DND-41 (cell line): Measurements from ENCODE around the gene MRPL55.

Experiments used
- ATAC-seq: fragments of 200-7000 bp; cut with Tn5 transposase; 3 replicates; pipeline ENCODE4 v1.9.1; 2021; ENCODE audit warnings: low read depth; ENCODE audit not compliant: insufficient read depth
- DNase-seq: peaks from one replicate; pipeline ENCODE4 v3.0.0-alpha.2; 2020
- H2AFZ ChIP-seq: 2 replicates; pipeline ENCODE4 v1.6.0; 2012; ENCODE audit warnings: low read depth, low read length
- H3K27ac ChIP-seq: 2 replicates; pipeline ENCODE4 v1.5.1; 2012; ENCODE audit warnings: low read length, inconsistent platforms
- H3K27me3 ChIP-seq: fragments of 200-600 bp; sonication (generic); 2 replicates; pipeline ENCODE4 v1.6.0; 2012; ENCODE audit warnings: low read length, mild to moderate bottlenecking, inconsistent platforms; ENCODE audit not compliant: insufficient read depth, poor library complexity
- H3K36me3 ChIP-seq: 2 replicates; pipeline ENCODE4 v1.5.1; 2012; ENCODE audit warnings: low read length, inconsistent platforms; ENCODE audit not compliant: insufficient read depth
- H3K4me1 ChIP-seq: 2 replicates; pipeline ENCODE4 v1.5.1; 2012; ENCODE audit warnings: mild to moderate bottlenecking, low read length; ENCODE audit not compliant: insufficient read depth
- H3K4me2 ChIP-seq: 2 replicates; pipeline ENCODE4 v1.6.0; 2012; ENCODE audit warnings: mild to moderate bottlenecking, moderate library complexity, low read length, inconsistent platforms; ENCODE audit not compliant: insufficient read depth
- H3K4me3 ChIP-seq, 2 experiments: fragments of 200-600 bp in 1 of 2; shearing (Covaris generic) in 1 of 2; 2 replicates each; pipeline ENCODE4 v1.5.1; 2012 to 2016; ENCODE audit warnings: inconsistent platforms in 2 of 2, low read length in 2 of 2, mild to moderate bottlenecking in 2 of 2, low read depth in 1 of 2, moderate library complexity in 1 of 2
- H3K79me2 ChIP-seq: 2 replicates; pipeline ENCODE4 v1.6.0; 2012; ENCODE audit warnings: low read length, inconsistent platforms; ENCODE audit not compliant: insufficient read depth
- H3K9ac ChIP-seq: 2 replicates; pipeline ENCODE4 v1.6.0; 2012; ENCODE audit warnings: low read depth, mild to moderate bottlenecking, inconsistent platforms, low read length, moderate library complexity
- H3K9me3 ChIP-seq: 2 replicates; pipeline ENCODE4 v1.5.1; 2012; ENCODE audit warnings: low read length, moderate library complexity, mild to moderate bottlenecking, inconsistent platforms; ENCODE audit not compliant: insufficient read depth, severe bottlenecking
- H4K20me1 ChIP-seq: 2 replicates; pipeline ENCODE4 v1.6.0; 2012; ENCODE audit warnings: low read length; ENCODE audit not compliant: insufficient read depth
- CTCF ChIP-seq: IDR thresholded peaks from 2 replicates; pipeline ENCODE4 v1.5.1; 2012; ENCODE audit warnings: borderline replicate concordance, low read length, moderate library complexity, mild to moderate bottlenecking; ENCODE audit not compliant: poor library complexity, severe bottlenecking; ENCODE audit errors: extremely low read depth
- EZH2 ChIP-seq: IDR thresholded peaks from 3 replicates; pipeline ENCODE4 v1.6.1; 2012; ENCODE audit warnings: borderline replicate concordance, low read depth, mild to moderate bottlenecking, moderate library complexity, low read length, inconsistent platforms; ENCODE audit not compliant: severe bottlenecking

MRPL55 gene

GRCh38 chr1:228156941-228157728 lies 48.0 kb upstream of the MRPL55 start:
- Histone ChIP-seq H2AFZ (no peak overlapping the region), H3K4me3 (no peak overlapping the region), H3K9ac (no peak overlapping the region), H3K27me3 (no peaks in the 10 kb centered on the region), H3K36me3 (no peaks in the 10 kb centered on the region), H3K27ac (no peak overlapping the region), H3K79me2 (no peaks in the 10 kb centered on the region), H3K4me2 (no peak overlapping the region), H3K9me3 (no peaks in the 10 kb centered on the region), H4K20me1 (peaks cover 17% of the 10 kb centered on the region), H3K4me1 (no peaks in the 10 kb centered on the region; the same call in 1 of the 2 replicates)
- ATAC-seq (no peak), DNase-seq (no peak)
- TF ChIP-seq EZH2 (no peak), CTCF (no peak)

DNA sequence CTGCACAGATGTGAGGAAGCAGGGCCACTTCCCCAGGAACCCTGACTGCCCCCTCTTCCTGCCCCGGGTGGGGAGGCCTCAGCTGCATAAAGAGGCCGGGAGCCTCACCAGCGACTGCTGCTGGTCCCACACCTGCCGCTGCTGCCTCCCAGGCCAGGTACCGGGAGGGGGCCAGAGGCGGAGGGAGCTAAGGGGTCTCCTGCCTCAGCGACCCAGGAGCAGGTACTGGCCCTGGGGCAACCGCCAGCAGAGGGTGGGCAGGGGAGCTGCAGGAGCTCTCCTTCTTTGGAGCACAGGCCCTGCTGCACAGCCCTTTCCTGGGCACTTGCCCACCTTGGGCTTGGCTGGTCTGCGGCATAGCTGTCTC lies 47.4 kb upstream of the MRPL55 start:
- H3K4me3 ChIP-seq: no peak overlapping the region
- peaks cover 20% of the 10 kb centered on the region for H4K20me1 ChIP-seq
- H3K4me1 ChIP-seq: no peaks in the 10 kb centered on the region
- DNase-seq (no peak), ATAC-seq (peak; percentile 26; the same call in 1 of the 3 replicates)
- H3K4me2 ChIP-seq: no peak overlapping the region
- no peaks in the 10 kb centered on the region for H3K79me2 ChIP-seq
- H3K36me3 ChIP-seq: no peaks in the 10 kb centered on the region
- no peak for TF ChIP-seq CTCF
- H3K9ac ChIP-seq: no peak overlapping the region
- H3K9me3 ChIP-seq: no peaks in the 10 kb centered on the region
- no peak overlapping the region for H3K27ac ChIP-seq
- no peak overlapping the region for H2AFZ ChIP-seq
- H3K27me3 ChIP-seq: no peaks in the 10 kb centered on the region

DNA sequence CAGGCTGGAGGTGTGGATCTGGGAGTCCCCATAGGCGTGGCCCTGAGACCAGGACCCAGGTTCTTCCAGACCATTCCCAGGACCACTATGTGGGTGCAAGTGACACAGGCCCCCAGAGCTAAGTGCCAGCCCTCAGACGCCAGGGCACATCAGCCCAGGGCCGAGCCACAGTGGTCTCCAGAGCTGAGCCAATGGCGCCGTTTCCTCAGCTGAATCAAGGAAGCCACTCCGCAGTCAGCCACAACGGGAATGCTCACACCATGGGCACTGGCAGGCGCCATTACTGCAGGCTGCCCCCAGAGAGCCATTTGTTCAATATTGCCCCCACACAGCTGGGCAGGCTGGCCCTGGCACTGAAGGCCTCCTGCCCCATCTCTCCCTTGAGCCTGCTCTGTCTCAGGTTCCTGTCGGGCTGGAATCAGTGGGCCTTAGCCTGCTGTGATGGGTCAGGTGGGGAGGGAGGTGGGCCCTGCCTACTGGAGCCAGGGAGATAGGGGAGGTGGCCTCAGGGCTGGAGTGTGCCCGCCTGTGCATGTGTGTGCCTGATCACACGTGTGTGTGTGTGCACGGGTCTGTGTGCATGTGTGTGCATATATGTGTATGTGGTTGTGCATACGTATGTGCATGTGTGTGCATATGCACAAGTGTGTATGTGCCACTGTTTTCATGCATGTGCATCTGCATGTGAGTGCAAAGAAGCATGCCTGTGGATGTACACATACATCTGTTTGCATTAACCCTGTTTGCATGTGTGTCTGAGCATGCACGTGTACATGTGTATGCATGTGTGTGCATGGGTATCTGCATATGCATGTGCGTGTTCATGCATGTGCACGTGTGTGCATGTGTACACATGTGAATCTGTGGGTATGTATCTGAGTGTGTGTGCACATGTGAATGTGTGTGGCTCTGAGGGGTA lies 46.8 kb upstream of the MRPL55 start:
- Histone ChIP-seq H3K27ac (no peak overlapping the region), H3K9ac (no peak overlapping the region), H3K27me3 (no peaks in the 10 kb centered on the region), H3K4me2 (no peak overlapping the region), H3K36me3 (no peaks in the 10 kb centered on the region), H2AFZ (no peak overlapping the region), H4K20me1 (peaks cover 27% of the 10 kb centered on the region), H3K4me3 (no peak overlapping the region), H3K79me2 (no peaks in the 10 kb centered on the region), H3K4me1 (no peaks in the 10 kb centered on the region), H3K9me3 (no peaks in the 10 kb centered on the region)
- TF ChIP-seq EZH2: no peak
- no peak for TF ChIP-seq CTCF
- DNase-seq (no peak), ATAC-seq (no peak)
